ENCODE data around the gene B4GALT2.

GRCh38 chr1:43973981-43974442 lies 5.0 kb upstream of the B4GALT2 start:
- TF ChIP-seq POLR2A (IDR thresholded peaks at IDR 0.05; ENCODE audit: low read depth, low read length): no peak
- TF ChIP-seq, protein P1, sequence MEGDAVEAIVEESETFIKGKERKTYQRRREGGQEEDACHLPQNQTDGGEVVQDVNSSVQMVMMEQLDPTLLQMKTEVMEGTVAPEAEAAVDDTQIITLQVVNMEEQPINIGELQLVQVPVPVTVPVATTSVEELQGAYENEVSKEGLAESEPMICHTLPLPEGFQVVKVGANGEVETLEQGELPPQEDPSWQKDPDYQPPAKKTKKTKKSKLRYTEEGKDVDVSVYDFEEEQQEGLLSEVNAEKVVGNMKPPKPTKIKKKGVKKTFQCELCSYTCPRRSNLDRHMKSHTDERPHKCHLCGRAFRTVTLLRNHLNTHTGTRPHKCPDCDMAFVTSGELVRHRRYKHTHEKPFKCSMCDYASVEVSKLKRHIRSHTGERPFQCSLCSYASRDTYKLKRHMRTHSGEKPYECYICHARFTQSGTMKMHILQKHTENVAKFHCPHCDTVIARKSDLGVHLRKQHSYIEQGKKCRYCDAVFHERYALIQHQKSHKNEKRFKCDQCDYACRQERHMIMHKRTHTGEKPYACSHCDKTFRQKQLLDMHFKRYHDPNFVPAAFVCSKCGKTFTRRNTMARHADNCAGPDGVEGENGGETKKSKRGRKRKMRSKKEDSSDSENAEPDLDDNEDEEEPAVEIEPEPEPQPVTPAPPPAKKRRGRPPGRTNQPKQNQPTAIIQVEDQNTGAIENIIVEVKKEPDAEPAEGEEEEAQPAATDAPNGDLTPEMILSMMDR (conservative IDR thresholded peaks at IDR 0.05; ENCODE audit: low read depth, low read length): no peak
- no peak for TF ChIP-seq MAZ (IDR thresholded peaks at IDR 0.05; ENCODE audit: borderline replicate concordance, low read depth, low read length)
- TF ChIP-seq SMC3 (IDR thresholded peaks at IDR 0.05; ENCODE audit: low read depth, low read length): no peak
- TF ChIP-seq RAD21 (IDR thresholded peaks at IDR 0.05; ENCODE audit: low read length): no peak
- TF ChIP-seq CEBPB (IDR thresholded peaks at IDR 0.05; ENCODE audit: low read depth, low read length): no peak
- TF ChIP-seq RCOR1 (IDR thresholded peaks at IDR 0.05; ENCODE audit: insufficient replicate concordance, low read length): no peak
- no peak for TF ChIP-seq RFX5 (IDR thresholded peaks at IDR 0.05; ENCODE audit: low read depth, low read length)
- no peak for TF ChIP-seq MXI1 (IDR thresholded peaks at IDR 0.05; ENCODE audit: borderline replicate concordance, low read depth, low read length)
- TF ChIP-seq MAFK (IDR thresholded peaks at IDR 0.05; ENCODE audit: low read depth, low read length): no peak
- no peak for TF ChIP-seq NFE2L2 (IDR thresholded peaks at IDR 0.05; ENCODE audit: low read depth, low read length)

All from IMR-90 (cell line).